IMR-90 (cell line): Measurements from ENCODE around the gene RFX4. TPM values are rescaled to one million over a fixed set of nuclear protein-coding genes. Genes with fewer than 3 reads are reported as not detected.
"Not testable (repeated sequence)": the region's sequence is repeated elsewhere in the genome, so short reads cannot be mapped to it uniquely, and the experiment has no call there.

Source experiments
- ATAC-seq: fragments of 200-7000 bp; cut with Tn5 transposase; 2 replicates; pipeline ENCODE4 v1.9.1; 2020; ENCODE audit warnings: low read depth, mild to moderate bottlenecking, moderate library complexity
- BruUV-seq: library from RNA; stranded (reverse); fragments of 400-500 nt; replicated peaks from 2 replicates; lab custom pipeline; 2021; lab: Mats Ljungman, UMichigan
- CTCF ChIA-PET: fragments of 300-600 bp; formaldehyde crosslinking; extraction: SDS; loops from one replicate; lab custom pipeline; 2021; ENCODE audit warnings: antibody characterized with exemption; lab: Yijun Ruan, JAX
- POLR2A ChIA-PET: fragments of 300-600 bp; sonication (Branson Sonifier 250); formaldehyde crosslinking; loops from one replicate; lab custom pipeline; 2022; ENCODE audit warnings: antibody characterized with exemption; ENCODE audit not compliant: unreplicated experiment; lab: Charles Lee
- DNase-seq: peaks from one replicate; pipeline ENCODE4 v3.0.0; 2013
- H2AFZ ChIP-seq: replicated peaks from 2 replicates; pipeline ENCODE3; 2013; ENCODE audit warnings: low read length, mild to moderate bottlenecking; ENCODE audit not compliant: poor library complexity
- H2AK5ac ChIP-seq: 2 replicates; pipeline ENCODE4 v1.6.1; 2013; ENCODE audit warnings: low read depth, low read length, inconsistent platforms
- H2AK9ac ChIP-seq: replicated peaks from 2 replicates; pipeline ENCODE3; 2013; ENCODE audit warnings: mild to moderate bottlenecking, low read depth, low read length, moderate library complexity; ENCODE audit not compliant: poor library complexity
- H2BK120ac ChIP-seq: 2 replicates; pipeline ENCODE4 v1.6.1; 2013; ENCODE audit warnings: low read depth, low read length, inconsistent platforms
- H2BK15ac ChIP-seq: 3 replicates; pipeline ENCODE4 v1.6.1; 2013; ENCODE audit warnings: low read depth, low read length, inconsistent platforms
- H2BK20ac ChIP-seq: 2 replicates; pipeline ENCODE4 v1.6.1; 2013; ENCODE audit warnings: low read depth, mild to moderate bottlenecking, inconsistent platforms, low read length, moderate library complexity
- H2BK5ac ChIP-seq: 2 replicates; pipeline ENCODE4 v1.6.1; 2013; ENCODE audit warnings: mild to moderate bottlenecking, low read depth, low read length, inconsistent platforms; ENCODE audit not compliant: poor library complexity, severe bottlenecking
- H3K14ac ChIP-seq: replicated peaks from 2 replicates; pipeline ENCODE4 v1.6.1; 2013; ENCODE audit warnings: low read depth, low read length, inconsistent platforms
- H3K18ac ChIP-seq: 2 replicates; pipeline ENCODE4 v1.6.1; 2013; ENCODE audit warnings: low read depth, low read length, control low read depth
- H3K23ac ChIP-seq: 2 replicates; pipeline ENCODE4 v1.6.1; 2013; ENCODE audit warnings: low read depth, low read length, inconsistent platforms
- H3K27ac ChIP-seq: 2 replicates; pipeline ENCODE4 v1.5.1; 2013; ENCODE audit warnings: mild to moderate bottlenecking, control low read depth, low read length; ENCODE audit not compliant: insufficient read depth
- H3K27me3 ChIP-seq: 2 replicates; pipeline ENCODE4 v1.6.1; 2013; ENCODE audit warnings: low read length; ENCODE audit not compliant: control insufficient read depth, insufficient read depth
- H3K36me3 ChIP-seq: 2 replicates; pipeline ENCODE4 v1.6.1; 2013; ENCODE audit warnings: low read length, mixed read lengths; ENCODE audit not compliant: control insufficient read depth, insufficient read depth
- H3K4ac ChIP-seq: 2 replicates; pipeline ENCODE4 v1.6.1; 2013; ENCODE audit warnings: low read depth, low read length, inconsistent platforms
- H3K4me1 ChIP-seq: 2 replicates; pipeline ENCODE4 v1.6.1; 2013; ENCODE audit warnings: low read length, mixed read lengths; ENCODE audit not compliant: control insufficient read depth, insufficient read depth
- H3K4me2 ChIP-seq: 2 replicates; pipeline ENCODE4 v1.6.1; 2013; ENCODE audit warnings: low read depth, mild to moderate bottlenecking, control low read depth, low read length, moderate library complexity
- H3K4me3 ChIP-seq: 2 replicates; pipeline ENCODE4 v1.5.1; 2013; ENCODE audit warnings: low read depth, mild to moderate bottlenecking, control low read depth, low read length, moderate library complexity; ENCODE audit not compliant: insufficient read depth
- H3K56ac ChIP-seq: 2 replicates; pipeline ENCODE4 v1.6.1; 2013; ENCODE audit warnings: low read length, inconsistent platforms; ENCODE audit not compliant: insufficient read depth; ENCODE audit errors: extremely low read depth
- H3K79me1 ChIP-seq, 2 experiments: 2 replicates each; pipeline ENCODE4 v1.6.1; 2013; ENCODE audit warnings: low read length in 2 of 2, inconsistent platforms in 1 of 2, low read depth in 1 of 2
- H3K9ac ChIP-seq: 2 replicates; pipeline ENCODE4 v1.6.1; 2013; ENCODE audit warnings: low read depth, low read length, control low read depth
- H3K9me1 ChIP-seq: 2 replicates; pipeline ENCODE4 v1.6.1; 2013; ENCODE audit warnings: low read length, inconsistent platforms; ENCODE audit not compliant: insufficient read depth
- H3K9me3 ChIP-seq: 2 replicates; pipeline ENCODE4 v1.6.1; 2013; ENCODE audit warnings: low read length; ENCODE audit not compliant: control insufficient read depth, insufficient read depth
- H4K20me1 ChIP-seq: 2 replicates; pipeline ENCODE4 v1.6.1; 2013; ENCODE audit warnings: low read length, inconsistent platforms; ENCODE audit not compliant: insufficient read depth
- H4K5ac ChIP-seq: 2 replicates; pipeline ENCODE4 v1.6.1; 2013; ENCODE audit warnings: mild to moderate bottlenecking, low read depth, low read length, control low read depth
- H4K8ac ChIP-seq, 2 experiments: 2 replicates each; pipeline ENCODE4 v1.6.1; 2013; ENCODE audit warnings: low read depth in 2 of 2, low read length in 2 of 2, control low read depth in 1 of 2, inconsistent platforms in 1 of 2
- H4K91ac ChIP-seq: 2 replicates; pipeline ENCODE4 v1.6.1; 2013; ENCODE audit warnings: low read depth, low read length, inconsistent platforms; ENCODE audit not compliant: insufficient read depth
- WGBS, 2 experiments: methylation state at CpG; one replicate each; pipeline versions ENCODE4 v1.1.5 to v1.1.7; 2013; ENCODE audit warnings: missing lambda C conversion rate in 2 of 2; ENCODE audit not compliant: insufficient read length in 1 of 2; ENCODE audit errors: extremely low coverage in 2 of 2; 5-methylcytosine and 5-hydroxymethylcytosine counted together
- dilution Hi-C: fragments of 300-500 bp; cut with HindIII; formaldehyde crosslinking; loops from one replicate; pipeline ENCODE4 v1.14.3; 2018; ENCODE audit warnings: low sequenced_read_pairs; ENCODE audit not compliant: unreplicated experiment
- in situ Hi-C: fragments of 300-500 bp; cut with MboI; formaldehyde crosslinking; loops from 3 replicates; pipeline ENCODE4 v1.14.3; 2019; ENCODE audit warnings: low sequenced_read_pairs, inconsistent platforms, mixed read lengths
- intact Hi-C: fragments of 100-400 bp; cut with micrococcal nuclease; formaldehyde crosslinking; loops from 2 replicates; pipeline ENCODE4 v1.10.0; 2022
- polyA plus RNA-seq, 3 experiments: library from polyadenylated mRNA; depleted of rRNA; stranded (reverse); fragments of >200 nt; gene quantifications; 2 replicates each; pipeline ENCODE4 v1.2.3, GENCODE V29; 2012; ENCODE audit warnings: low replicate concordance in 1 of 3
- total RNA-seq: library from RNA; depleted of rRNA; stranded (reverse); fragments of >200 nt; gene quantifications from 2 replicates; pipeline ENCODE4 v1.2.3, GENCODE V29; 2012

The RFX4 gene
- total and polyA plus RNA-seq, 2 of the 4 experiments (the other 2 are of a cell fraction) = not detected

- CTCF ChIA-PET = interaction anchor here (0.6 kb wide), 1 partner anchor 10 kb away, joined by 3 read pairs; no protein-coding TSS in a partner anchor
- H2BK20ac ChIP-seq, H4K5ac ChIP-seq, H3K56ac ChIP-seq, H3K9me3 ChIP-seq, H3K9ac ChIP-seq, H3K4me1 ChIP-seq, H2AK9ac ChIP-seq, BruUV-seq, H2AK5ac ChIP-seq, H4K20me1 ChIP-seq, H3K4me2 ChIP-seq, H4K91ac ChIP-seq, H3K4me3 ChIP-seq, H3K9me1 ChIP-seq, H3K14ac ChIP-seq, H2BK5ac ChIP-seq, H3K4ac ChIP-seq, H3K18ac ChIP-seq, DNase-seq, H3K36me3 ChIP-seq, dilution Hi-C loops, H4K8ac ChIP-seq, H3K27ac ChIP-seq, in situ Hi-C loops, intact Hi-C loops, H3K23ac ChIP-seq, ATAC-seq, H2BK120ac ChIP-seq, H3K27me3 ChIP-seq, H2AFZ ChIP-seq, POLR2A ChIA-PET, H2BK15ac ChIP-seq, H3K79me1 ChIP-seq: not testable (repeated sequence)
- no CpG with 5 or more reads among the region's 5 CpGs for WGBS, 2 experiments
Observed at GRCh38 chr12:106726603-106727202, 143.9 kb downstream of the RFX4 start.
